RWPE2 (cell line): ENCODE measurements around the gene ESPL1.
"Not testable (repeated sequence)": the region's sequence is repeated elsewhere in the genome, so short reads cannot be mapped to it uniquely, and the experiment has no call there.

Source experiments
- ATAC-seq: fragments of 200-7000 bp; cut with Tn5 transposase; 3 replicates; pipeline ENCODE4 v1.9.1; 2021; ENCODE audit warnings: low read depth
- DNase-seq: peaks from one replicate; pipeline ENCODE4 v3.0.0-alpha.2; 2020; ENCODE audit warnings: low spot score
- H3K27ac ChIP-seq: fragments of 450-650 bp; 2 replicates; pipeline ENCODE4 v1.5.1; 2017; ENCODE audit warnings: mild to moderate bottlenecking; ENCODE audit not compliant: poor library complexity, severe bottlenecking
- H3K27me3 ChIP-seq: fragments of 250-450 bp; sonication (Bioruptor Pico); 2 replicates; pipeline ENCODE4 v1.5.1; 2021; ENCODE audit warnings: mild to moderate bottlenecking, moderate library complexity; ENCODE audit not compliant: insufficient read depth, poor library complexity, severe bottlenecking
- H3K36me3 ChIP-seq: fragments of 250-450 bp; sonication (Bioruptor Pico); 2 replicates; pipeline ENCODE4 v1.5.1; 2020; ENCODE audit warnings: low read depth, mild to moderate bottlenecking, moderate library complexity
- H3K4me1 ChIP-seq: fragments of 250-450 bp; sonication (Bioruptor Pico); 2 replicates; pipeline ENCODE4 v1.5.1; 2021; ENCODE audit warnings: mild to moderate bottlenecking, moderate library complexity; ENCODE audit not compliant: insufficient read depth, poor library complexity, severe bottlenecking
- H3K4me3 ChIP-seq: fragments of 250-450 bp; sonication (Bioruptor Pico); 2 replicates; pipeline ENCODE4 v1.5.1; 2021; ENCODE audit warnings: mild to moderate bottlenecking, moderate library complexity; ENCODE audit not compliant: severe bottlenecking
- H3K9me3 ChIP-seq: fragments of 250-450 bp; sonication (Bioruptor Pico); 2 replicates; pipeline ENCODE4 v1.5.1; 2021; ENCODE audit warnings: mild to moderate bottlenecking, moderate library complexity; ENCODE audit not compliant: severe bottlenecking
- TF ChIP-seq, protein P1 (sequence below): fragments of 450-650 bp; IDR thresholded peaks from one replicate; pipeline ENCODE4 v1.5.1; 2017; ENCODE audit warnings: mild to moderate bottlenecking, moderate library complexity; ENCODE audit not compliant: poor library complexity, severe bottlenecking

Gene ESPL1

GRCh38 chr12:53325511-53326061 is 57.5 kb downstream of the ESPL1 start:
- H3K9me3 ChIP-seq, result no peaks in the 10 kb centered on the region
- ATAC-seq, result no peak
- H3K36me3 ChIP-seq, result no peaks in the 10 kb centered on the region
- no peaks in the 10 kb centered on the region for H3K27me3 ChIP-seq
- H3K4me1 ChIP-seq, result no peaks in the 10 kb centered on the region
- peak overlapping the region; percentile 63 for H3K27ac ChIP-seq
- TF ChIP-seq, protein P1, sequence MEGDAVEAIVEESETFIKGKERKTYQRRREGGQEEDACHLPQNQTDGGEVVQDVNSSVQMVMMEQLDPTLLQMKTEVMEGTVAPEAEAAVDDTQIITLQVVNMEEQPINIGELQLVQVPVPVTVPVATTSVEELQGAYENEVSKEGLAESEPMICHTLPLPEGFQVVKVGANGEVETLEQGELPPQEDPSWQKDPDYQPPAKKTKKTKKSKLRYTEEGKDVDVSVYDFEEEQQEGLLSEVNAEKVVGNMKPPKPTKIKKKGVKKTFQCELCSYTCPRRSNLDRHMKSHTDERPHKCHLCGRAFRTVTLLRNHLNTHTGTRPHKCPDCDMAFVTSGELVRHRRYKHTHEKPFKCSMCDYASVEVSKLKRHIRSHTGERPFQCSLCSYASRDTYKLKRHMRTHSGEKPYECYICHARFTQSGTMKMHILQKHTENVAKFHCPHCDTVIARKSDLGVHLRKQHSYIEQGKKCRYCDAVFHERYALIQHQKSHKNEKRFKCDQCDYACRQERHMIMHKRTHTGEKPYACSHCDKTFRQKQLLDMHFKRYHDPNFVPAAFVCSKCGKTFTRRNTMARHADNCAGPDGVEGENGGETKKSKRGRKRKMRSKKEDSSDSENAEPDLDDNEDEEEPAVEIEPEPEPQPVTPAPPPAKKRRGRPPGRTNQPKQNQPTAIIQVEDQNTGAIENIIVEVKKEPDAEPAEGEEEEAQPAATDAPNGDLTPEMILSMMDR, result no peak
- H3K4me3 ChIP-seq, result peak overlapping the region; percentile 68
- no peak for DNase-seq

DNA sequence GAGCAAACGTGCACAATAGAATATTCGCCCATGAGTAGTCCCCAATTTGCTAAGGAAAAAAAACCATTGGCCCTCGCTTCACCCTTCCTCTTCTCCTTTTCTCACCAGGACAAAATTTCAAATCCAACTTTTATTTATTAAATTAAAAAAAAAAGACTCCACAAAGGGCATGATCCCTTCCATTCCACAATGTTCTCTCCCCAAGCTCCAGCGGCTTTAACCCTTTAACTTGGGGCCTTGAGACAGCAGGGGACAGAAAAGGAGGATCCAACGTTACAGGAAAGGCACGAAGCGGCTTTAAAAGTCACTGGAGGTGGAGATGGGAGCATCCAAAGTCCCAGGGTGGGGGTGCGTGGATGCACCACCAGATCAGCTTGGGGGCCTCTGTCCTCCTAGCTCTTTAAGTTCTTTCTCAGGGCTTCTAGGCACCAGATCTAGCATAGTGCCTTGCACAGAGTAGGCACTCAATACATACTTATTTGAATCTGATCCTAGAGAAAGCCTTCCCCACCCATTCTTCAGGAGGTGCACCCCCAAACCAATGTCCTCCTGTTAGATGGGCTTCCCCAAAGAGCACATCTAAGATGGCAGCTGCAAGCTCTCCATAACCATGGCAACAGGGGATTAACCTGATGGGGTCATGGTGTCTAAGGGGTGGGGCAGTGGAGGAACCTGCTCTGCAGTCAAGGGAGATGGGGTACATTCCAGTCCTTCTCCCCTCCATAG is 58.5 kb downstream of the ESPL1 start:
- no peaks in the 10 kb centered on the region for H3K36me3 ChIP-seq
- H3K27ac ChIP-seq, result no peak overlapping the region
- no peaks in the 10 kb centered on the region for H3K4me1 ChIP-seq
- no peaks in the 10 kb centered on the region for H3K9me3 ChIP-seq
- no peak overlapping the region for H3K4me3 ChIP-seq
- ATAC-seq, result no peak
- TF ChIP-seq, protein P1, result no peak
- no peak for DNase-seq
- no peaks in the 10 kb centered on the region for H3K27me3 ChIP-seq

- Histone ChIP-seq H3K36me3 (no peaks in the 10 kb centered on the region), H3K4me3 (no peak overlapping the region), H3K27me3 (no peaks in the 10 kb centered on the region), H3K9me3 (no peaks in the 10 kb centered on the region), H3K27ac (no peak overlapping the region), H3K4me1 (no peaks in the 10 kb centered on the region)
- ATAC-seq (no peak), DNase-seq (no peak)
- TF ChIP-seq, protein P1, result peak; percentile 37
These were observed 59.4 kb downstream of the ESPL1 start for GRCh38 chr12:53327435-53328042.

GRCh38 chr12:53328043-53328435 is 59.9 kb downstream of the ESPL1 start:
- TF ChIP-seq, protein P1, result no peak
- DNase-seq (no peak), ATAC-seq (no peak)
- Histone ChIP-seq H3K36me3 (no peaks in the 10 kb centered on the region), H3K27ac (no peak overlapping the region), H3K9me3 (no peaks in the 10 kb centered on the region), H3K4me3 (no peak overlapping the region), H3K4me1 (no peaks in the 10 kb centered on the region), H3K27me3 (no peaks in the 10 kb centered on the region)

DNA sequence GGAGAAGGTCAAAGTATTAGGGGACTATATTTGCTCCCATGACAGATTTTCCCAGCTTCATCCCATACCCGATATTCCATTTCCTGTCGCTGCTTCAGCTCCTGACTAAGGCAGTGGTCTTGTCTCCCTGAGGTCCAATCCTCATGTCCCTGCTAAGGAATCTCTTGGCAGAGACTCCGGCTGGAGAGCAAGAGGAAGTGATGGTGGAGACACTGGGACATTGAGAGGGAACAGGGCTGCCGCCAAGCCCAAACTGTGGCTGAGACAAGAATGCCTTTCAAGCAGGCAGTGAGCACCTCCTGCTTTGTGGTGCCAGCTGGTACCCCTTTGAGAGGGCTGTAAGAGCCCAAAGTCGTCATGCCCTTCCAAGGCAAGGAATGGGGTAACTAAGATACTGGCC is 62.6 kb downstream of the ESPL1 start:
- no peak for ATAC-seq
- TF ChIP-seq, protein P1, result no peak
- Histone ChIP-seq H3K27ac (no peak overlapping the region), H3K4me3 (no peak overlapping the region), H3K4me1 (no peaks in the 10 kb centered on the region), H3K27me3 (no peaks in the 10 kb centered on the region), H3K36me3 (no peaks in the 10 kb centered on the region), H3K9me3 (no peaks in the 10 kb centered on the region)
- DNase-seq, result no peak

DNA sequence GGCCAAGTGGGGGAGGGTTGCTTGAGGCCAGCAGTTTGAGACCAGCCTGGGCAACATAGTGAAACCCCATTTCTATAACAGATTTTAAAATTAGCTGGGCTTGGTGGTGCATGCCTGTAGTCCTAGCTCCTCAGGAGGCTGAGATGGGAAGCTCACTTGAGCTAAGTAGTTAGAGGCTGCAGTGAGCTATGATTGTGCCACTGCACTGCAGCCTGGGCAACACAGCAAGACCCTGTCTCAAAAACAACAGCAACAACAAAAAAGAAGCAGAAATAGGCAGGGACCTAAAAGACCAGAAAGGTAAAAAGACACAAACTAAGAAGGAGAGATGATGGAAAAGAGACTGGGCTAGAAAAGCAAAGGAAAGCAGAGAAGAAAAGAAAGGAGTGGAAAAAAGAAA is 64.2 kb downstream of the ESPL1 start:
- H3K4me3 ChIP-seq, H3K9me3 ChIP-seq, DNase-seq, H3K27ac ChIP-seq, H3K4me1 ChIP-seq, H3K27me3 ChIP-seq, ATAC-seq, H3K36me3 ChIP-seq: not testable (repeated sequence)
